ENCODE data around the gene BRWD1.

The BRWD1 gene

DNA sequence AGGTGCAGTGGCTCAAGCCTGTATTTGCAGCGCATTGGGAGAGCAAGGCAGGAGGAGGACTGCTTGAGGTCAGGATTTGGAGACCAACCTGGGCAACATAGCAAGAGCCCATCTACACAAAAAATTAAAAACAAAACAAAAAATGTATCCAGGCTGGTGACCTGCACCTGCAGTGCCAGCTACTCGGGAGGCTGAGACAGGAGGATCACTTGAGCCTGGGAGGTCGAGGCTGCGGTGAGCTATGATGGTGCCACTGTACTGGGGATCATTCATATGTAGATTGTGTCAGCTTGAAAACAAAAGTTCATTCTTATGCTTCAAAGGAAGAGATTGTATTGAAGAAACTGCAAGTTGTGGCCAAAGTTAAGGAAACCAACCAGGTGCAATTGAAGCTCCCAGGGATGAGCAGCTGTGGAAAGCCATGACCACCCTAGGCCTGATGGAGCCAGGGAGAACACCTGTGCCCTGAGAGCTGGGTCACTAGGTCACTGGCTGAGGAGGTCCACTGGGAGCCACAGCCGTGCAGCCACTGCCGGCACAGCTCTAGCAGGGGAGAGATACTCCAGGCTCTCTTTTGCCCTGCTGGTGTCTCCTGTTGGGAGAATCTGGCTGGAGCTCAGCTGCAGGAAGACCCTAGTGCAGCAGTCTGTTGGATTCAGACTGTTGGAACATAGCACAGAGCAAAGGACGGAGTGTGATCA, 13.3 kb upstream of the BRWD1 start:
- DNase-seq = no peak

DNA sequence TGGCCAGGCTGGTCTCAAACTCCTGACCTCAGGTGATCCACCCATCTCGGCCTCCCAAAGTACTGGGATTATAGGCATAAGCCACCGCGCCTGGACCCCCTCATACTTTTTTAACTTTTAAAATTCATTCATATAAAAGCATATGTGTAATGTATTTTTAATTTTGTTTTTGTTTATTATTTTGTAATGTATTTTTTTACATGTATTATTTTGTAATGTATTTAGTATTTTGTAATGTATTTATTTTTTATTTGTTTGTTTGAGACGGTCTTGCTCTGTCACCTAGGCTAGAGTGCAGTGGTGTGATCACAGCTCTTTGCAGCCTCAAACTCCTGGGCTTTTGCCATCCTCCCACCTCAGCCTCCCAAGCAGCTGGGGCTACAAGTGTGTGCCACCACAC, 12.0 kb upstream of the BRWD1 start:
- DNase-seq = no peak

DNA sequence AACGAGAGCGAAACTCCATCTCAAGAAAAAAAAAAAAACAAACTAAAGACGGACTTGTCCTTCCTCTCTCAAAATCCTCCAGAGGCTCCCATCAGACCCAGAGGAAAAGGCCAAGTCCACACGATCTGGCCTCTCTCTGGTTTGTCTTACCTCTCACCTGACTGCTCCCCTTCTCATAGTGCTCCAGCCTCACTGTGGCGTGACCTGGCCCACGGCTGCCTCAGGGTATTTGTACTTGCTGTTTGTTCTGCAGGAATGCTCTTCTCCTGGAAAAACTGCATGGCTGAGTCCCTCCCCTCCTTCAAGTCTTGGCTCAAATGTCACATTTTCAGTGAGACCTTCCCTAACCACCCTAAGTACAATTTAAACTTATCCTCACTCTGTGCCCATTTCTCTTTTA, 8.0 kb upstream of the BRWD1 start:
- DNase-seq = no peak

DNA sequence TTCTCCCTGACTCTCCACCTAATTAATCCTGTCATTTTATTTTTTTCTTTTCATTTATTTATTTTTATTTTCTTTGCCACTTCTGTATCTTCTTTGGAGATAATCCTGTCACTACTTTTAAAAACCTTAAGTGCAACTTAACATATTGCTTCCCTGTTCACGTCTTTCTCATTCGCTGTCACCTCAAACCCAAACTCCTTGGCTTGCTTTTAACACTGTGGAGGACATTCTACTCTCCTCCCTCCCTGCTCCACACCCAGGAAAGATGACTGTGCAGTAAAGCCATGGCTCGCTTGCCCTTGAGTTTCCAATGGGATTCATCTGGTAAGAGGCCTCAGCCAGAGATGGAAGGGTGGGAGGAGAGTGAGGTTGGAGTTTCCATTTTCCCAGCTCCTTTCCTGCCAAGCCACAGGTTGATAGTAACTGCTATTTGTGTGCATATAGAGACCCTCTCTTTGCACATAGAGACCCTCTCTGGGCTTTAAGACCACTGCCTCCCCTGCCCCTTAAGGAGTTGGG, 6.4 kb upstream of the BRWD1 start:
- DNase-seq = no peak

DNA sequence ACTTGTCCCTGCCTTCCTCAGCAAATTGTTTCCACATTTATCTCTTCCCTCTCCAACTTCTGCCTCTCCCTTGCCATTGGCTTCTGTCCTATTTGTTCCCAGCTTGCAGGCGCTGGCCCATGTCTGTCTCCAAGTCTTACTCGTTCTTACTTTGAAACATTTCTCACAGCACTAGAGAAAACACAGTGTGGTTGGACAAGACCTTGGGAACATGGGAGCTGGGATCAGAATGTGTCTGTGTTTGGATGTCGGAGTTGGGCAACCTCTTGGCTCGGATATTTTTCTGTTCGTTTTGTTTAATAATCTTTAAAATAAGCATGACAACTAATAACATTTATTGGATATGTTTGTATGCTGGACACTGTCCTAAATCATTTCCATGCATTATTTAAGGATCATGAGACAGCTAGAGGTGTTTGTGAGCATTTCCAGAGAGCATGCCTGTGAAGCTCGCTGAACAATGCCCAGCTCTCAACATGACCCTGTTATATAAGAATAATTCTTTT, 5.9 kb upstream of the BRWD1 start:
- DNase-seq = no peak

DNA sequence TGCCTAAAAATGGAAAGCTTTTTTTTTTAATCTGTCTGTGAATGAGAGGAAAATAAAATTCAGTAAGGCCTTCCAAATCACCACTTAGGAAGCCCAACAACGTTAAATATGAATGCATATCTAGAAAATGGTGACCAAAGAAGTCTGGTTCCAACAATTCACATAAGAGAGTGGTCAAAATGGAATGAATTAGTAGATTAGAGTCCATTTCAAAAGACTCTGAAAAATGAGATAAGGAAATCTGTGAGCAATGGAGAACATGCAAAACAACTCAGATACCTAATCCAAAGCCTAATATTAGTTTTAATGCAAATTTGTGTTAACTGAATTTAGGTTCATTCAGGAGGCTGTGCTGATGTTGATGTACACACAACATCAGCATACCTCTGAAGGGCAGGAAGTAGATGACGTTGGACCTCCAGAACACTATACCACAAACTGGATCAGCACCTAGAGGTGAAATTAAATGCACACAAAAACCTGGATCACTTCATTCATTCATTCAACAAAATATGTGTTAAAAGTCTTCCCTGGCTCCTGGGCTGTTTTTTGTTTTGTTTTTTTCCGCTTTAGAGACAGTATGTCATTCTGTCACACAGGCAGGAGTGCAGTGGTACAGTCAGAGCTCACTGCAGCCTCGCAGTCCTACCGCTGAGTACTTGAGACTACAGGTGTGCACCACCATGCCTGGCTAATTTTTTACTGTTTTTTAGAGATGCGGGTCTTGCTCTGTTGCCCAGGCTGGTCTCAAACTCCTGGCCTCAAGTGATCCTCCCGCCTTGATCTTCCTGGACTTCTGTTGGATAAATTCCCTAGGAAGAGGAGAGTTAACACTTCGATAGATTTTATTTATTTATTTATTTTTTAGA, 4.9 kb upstream of the BRWD1 start:
- no peak for DNase-seq

DNA sequence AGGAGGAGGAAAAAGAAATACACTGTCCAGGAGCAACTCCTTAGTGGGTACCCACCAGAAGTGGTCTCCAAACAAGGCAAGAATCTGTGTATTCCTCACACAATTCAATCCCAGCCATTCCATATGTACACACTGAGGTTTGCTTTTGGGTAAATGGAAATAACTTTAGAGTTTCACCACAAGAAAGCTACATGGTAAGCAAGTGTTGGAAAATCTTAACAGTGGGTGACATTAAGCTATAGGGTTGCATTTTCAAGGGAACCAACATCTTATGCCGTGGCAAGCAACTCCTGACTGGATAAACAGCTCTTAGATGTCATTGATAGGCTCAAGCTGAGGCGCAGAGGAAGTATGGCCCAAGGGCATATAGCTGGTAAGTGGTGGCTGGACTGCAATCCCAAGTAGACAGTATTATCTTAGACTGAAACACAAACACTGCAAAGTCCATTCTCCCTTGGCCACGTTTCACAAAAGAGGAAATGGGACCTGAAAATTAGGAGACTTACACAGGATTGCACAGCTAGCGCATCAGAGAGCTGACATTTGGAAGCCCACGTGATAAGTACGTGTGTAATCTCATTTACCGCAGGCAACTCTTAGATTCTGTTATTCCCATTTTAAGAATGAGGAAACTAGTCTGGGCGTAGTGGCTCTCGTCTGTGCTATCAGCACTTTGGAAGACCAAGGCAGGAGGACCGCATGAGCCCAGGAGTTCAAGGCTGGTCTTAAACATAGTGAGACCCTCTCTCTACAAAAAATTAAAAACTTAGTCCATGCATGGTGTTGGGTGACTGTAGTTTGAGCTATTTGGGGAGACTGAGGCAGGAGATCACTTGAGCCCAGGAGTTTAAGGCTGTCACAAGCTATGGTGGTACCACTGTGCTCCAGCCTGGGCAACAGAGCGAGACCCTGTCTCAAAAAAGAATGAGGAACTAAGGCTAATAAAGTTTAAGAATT, 4.0 kb upstream of the BRWD1 start:
- DNase-seq = no peak

DNA sequence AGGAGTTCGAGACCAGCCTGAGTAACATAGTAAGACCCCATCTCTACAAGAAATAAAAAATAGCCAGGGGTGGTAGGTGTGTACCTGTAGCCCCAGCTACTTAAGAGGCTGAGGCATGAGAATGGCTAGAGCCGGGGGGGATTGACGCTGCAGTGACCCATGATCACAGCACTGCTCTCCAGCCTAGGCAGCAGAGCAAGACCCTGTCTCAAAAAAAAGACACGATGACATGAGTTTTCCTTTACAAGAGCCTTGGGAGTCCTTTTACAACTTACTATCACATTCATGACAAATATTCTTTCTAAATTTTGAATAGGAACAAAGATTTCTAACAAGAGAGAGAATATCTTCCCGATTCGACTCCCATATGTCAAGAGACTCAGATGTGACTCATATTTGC, 3.3 kb upstream of the BRWD1 start:
- DNase-seq = no peak

DNA sequence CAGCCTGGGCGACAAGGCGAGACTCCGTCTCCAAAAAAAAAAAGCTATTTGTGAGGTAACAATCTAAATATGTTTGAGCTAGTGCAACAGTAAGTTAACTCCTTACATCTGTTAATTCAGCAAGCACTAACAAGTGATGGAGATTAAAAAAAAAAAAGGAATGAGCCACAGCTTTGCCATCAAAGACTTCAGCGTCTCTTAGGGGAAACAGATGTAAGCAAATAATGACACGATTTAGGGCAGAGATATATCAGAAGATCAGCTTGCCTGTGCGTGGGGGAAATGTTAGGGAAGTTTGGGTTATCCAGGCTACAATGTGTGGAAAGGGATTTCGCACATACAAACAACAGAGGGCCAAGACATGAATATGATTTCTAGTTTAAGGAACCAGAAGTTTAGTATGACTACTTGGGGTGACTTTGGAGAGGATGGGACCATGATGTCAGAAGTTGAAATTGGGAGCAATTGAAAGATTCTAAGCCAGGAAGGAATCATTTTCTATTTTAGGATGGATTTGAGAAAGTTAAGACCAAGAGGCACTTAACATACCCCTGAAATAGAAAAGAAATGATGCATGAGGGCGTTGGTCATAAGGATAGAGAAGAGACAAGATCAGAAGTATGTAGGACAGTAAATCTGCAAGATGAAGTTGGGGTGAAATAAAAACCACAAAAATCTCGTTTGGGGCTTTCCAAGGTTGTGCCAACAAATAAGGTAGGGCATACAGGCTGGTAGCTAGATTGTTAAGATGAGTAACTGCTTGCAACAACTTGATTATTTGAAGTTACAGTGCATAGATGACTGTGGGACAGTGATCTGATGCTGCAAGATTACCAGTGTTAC, 2.4 kb upstream of the BRWD1 start:
- DNase-seq = no peak

DNA sequence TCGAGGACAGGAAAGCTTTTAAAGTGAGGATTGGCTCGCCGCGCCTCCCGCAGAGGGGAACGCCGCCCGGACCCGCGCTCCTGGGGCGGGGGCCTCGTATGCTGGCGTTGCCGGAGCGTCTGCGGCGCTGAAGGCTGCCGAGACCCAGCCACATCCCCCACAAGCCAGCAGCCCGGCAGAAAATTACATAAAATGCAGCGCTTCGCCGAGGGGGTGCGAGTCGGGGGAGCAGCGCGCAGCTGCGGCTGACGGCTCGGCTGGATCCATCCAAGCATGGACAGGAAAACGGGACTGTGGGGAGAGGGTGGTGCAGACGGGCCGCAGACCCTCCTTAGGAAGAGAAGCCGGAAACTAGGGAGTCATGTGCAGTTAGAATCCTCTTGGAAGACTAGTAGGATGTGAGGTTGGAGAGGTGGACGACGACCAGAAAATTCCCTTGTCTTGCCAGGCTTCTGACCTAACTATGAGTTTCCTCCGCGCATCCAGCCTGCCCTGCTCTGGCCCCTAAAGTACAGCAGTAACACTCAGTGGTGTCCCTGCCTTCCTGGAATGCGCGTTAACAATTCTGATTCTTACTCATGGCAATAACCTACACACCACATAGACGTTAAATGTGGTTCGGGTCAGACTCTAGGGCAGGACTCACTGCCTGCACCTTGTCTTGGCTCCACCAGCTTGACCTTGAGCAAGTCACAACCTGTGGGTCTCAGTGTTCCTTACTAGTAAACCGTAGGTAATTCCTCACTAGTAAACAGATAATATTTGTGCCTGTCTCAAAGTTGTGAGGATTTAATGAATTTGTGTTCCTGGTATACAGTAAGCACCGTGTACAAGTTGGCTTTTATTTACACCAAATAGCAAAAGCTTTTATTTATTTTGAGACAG, 953 bp upstream of the BRWD1 start:
- peak; percentile 39 for DNase-seq

DNA sequence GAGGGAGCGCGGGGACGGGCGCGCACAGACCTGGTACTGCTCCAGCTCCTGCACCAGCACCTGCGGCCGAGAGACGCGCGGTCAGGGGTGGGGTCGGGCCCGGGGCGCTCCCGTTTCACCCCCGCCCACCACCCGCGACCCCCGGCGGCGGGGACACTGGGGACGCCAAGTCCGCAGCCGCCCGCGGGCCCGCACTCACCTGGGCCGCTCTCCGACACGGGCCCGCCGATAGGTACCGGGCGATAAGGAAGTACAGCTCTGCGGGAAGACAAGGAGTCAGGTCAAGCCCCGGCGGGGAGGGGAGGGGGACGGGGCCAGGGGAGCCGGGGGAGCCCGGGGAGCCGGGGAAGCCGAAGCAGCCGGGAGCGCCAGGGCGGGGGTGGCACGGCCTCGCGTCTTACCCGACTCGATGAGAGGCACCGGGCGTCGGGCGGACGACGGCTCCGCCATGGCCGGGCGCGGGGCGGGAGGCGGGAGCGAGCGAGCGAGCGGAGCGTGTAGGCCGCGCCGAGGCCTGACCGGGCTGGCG, 326 bp downstream of the BRWD1 start:
- DNase-seq = no peak

DNA sequence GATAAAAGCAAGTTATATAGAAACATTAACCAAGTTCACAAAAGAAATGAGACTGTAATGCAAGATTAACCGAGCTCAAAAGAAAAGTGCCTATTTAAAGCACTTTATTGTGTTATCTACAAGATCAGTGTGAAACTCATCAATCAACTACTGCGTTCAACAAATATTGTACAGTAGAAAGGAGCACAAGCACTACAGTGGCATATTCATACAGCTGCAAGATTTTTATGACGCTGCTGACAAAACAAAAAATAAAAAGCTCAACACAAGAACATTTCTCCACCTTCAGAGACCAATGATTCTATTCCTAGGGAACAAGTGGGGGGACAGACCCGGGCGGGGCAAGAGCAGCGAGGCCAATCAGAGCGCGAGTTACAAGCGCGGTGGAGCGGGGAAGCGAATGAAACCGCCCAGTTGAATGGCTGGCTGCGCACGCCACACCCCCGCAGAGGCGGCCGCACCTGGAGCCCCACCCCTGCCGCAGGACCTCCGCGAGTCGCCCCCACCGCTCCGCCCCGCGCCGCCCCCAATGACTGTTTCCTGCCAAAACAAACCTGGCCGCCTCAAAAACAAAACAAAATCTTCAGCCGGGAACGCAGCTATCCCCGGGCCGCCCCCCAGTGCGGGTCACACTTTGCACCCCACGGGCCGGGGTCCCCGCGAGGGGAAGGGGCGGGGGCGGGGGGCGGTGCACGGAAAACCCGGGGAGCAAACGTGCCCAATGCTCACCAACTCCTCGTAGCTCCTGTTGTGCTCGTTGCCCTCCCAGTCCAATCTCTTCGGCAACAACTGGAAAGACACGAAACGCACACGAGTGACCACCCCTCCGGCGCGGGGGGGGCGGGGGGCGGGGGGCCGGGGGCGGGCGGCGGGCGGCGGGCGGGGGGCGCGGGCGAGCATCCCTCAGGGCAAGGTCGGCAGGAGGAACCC, 1.1 kb downstream of the BRWD1 start:
- peak; percentile 61 for DNase-seq

DNA sequence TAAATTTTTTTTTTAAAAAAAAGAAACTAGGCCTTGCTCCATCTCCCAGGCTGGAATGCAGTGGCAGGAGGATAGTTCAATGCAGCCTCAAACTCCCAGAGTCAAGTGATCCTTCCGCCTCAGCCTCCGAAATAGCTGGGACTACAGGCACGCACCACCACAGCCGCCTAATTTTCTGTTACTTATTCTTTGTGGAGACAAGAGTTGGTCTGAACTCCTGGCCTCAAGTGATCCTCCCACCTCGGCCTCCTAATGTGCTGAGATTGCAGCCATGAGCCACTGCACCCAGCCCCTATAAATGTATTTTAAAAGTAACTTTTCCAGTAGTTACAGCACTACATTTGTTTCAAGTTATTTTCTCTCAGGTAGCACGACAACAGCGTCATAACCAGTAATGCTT, 2.3 kb downstream of the BRWD1 start:
- DNase-seq = no peak

DNA sequence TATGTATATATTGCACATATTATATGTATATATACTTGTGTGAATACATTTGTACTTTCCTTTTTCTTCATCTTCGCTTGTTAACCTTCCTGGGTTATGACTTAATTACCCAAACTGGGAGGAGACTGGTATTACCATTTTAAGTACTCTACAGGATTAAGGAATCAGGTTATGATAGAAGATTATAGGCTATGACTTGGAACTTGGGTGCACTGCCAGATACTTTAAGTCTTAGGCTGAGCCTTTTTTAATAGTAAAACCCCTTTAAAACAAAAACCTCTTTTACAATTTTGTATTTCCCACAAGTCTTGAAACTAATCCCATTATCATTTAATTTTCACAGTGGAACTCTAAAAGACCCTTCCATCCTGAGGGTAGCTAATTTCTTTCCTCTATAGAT, 6.0 kb downstream of the BRWD1 start:
- DNase-seq = no peak

DNA sequence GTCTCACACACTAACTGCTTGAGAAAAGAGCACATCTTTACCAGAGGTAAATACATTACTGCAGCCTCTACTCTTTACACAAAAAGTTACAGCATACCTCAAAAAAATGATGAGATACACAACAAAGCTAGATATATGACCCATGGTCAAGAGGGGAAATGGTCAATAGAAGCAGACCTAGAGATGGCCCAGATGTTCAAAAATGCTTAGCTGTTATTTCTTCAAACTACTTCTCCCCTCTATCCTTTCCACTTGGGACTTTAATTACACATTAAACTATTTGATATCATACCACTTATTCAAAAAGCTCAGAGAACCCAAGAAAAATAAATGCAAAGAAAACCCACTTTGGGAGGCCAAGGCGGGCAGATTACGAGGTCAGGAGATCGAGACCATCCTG, 12.8 kb downstream of the BRWD1 start:
- no peak for DNase-seq

DNA sequence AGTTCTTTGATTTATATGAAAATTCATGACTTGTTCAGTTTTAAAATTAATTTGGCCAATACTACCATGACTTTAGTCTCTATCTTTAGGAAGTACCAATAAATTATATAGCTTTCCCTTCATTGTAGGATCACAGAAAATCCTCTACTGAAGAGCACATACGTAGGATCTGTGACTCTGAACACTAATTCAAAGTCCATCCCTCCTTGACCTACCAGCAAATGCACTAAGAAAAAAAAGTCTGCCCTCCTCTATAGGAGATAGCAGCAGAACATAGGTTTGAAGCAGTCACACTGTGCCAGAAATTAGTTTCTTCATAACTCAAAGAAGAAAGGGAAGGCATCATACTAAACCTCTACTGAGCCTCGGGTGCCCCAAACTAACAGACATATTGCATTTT, 16.5 kb downstream of the BRWD1 start:
- DNase-seq = no peak

DNA sequence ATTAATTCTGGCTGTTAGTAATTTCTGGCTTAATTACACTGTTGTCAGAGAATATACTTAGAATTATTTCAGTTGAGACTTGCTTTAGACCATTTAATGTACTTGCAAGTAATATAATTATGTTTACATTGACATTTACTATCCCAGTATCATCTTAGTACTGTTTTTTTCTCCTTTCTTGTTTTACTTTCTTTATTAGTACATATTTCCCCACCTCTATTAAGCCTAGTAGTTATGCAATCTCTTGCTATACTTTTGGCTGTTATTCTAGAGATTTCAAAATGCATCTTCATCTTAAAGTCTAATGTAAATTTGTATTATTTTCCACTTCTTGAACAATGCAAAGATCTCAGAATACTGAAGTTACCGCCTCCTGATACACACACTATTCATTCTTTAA, 24.4 kb downstream of the BRWD1 start:
- DNase-seq = no peak

DNA sequence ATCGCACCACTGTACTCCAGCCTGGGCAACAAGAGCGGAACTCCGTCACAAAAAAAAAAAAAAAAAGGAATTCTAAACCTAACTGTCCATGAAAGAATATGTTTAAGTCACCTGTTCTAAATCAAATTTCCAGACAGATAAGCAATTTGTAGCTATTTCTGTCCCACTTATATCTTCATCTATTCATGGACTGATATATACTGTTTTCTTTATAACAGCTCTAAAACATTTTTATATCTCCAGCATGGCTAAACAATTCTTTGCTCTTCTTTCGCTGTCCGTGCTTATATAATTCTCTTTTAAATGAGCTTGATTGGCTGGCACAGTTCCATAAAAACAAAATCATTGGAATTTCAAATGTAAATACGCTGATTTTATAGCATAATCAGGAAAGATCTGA, 30.5 kb downstream of the BRWD1 start:
- DNase-seq = no peak

DNA sequence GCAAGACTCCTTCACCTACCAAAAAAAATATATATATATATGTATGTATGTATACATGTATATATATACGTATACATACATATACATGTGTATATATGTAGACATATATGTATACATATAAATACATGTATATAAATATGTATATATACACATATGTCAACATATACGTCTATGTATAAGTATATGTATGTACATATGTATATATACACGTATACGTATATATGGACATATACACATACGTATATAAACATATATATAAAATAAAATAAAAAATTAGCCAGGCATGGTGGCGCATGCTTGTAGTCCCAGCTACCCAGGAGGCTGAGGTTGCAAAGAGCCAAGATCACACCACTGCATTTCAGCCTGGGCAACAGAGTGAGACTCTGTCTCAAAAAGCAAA, 31.6 kb downstream of the BRWD1 start:
- no peak for DNase-seq

DNA sequence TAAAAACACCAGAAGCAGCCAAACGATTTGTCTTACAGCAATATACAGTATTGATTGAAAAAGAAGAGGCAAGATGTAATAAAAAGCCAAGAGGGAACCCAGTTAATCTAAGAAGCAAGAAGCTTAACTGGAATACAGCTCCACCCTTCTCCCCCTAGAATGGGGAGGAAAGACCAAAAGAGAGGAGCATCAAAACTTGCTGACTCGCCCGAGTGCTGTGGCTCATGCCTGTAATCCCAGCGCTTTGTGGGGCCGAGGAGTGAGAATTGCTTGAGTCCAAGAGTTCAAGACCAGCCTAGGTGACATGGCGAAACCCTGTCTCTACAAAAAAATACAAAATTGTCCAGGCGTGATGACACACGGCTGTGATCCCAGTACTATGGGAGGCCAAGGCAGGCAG, 32.2 kb downstream of the BRWD1 start:
- no peak for DNase-seq
